B cell (primary cell): ENCODE measurements around the gene IMMP2L. TPM values are rescaled to one million over a fixed set of nuclear protein-coding genes. Genes with fewer than 3 reads are reported as not detected.

Source experiments
- ATAC-seq: fragments of 200-7000 bp; cut with Tn5 transposase; one replicate; pipeline ENCODE4 v1.10.0; 2021; ENCODE audit warnings: low read depth, mild to moderate bottlenecking, moderate number of reproducible peaks, moderate library complexity
- CTCF ChIA-PET: fragments of 350-600 bp; sonication (Branson Sonifier 250); formaldehyde crosslinking; loops from one replicate; lab custom pipeline; 2021; ENCODE audit warnings: antibody characterized with exemption, inconsistent platforms; lab: Charles Lee
- POLR2A ChIA-PET: fragments of 350-600 bp; sonication (Branson Sonifier 250); formaldehyde crosslinking; loops from one replicate; lab custom pipeline; 2021; ENCODE audit warnings: antibody characterized with exemption; lab: Charles Lee
- DNase-seq: peaks from one replicate; pipeline ENCODE4 v3.0.0; 2013
- H2AFZ ChIP-seq: 2 replicates; pipeline ENCODE4 v1.6.1; 2012; ENCODE audit warnings: mild to moderate bottlenecking, low read depth, low read length; ENCODE audit not compliant: insufficient read depth, poor library complexity, severe bottlenecking
- H3K27ac ChIP-seq, 2 donors: 1 replicate in 1 of 2; 2 replicates in 1 of 2; pipeline ENCODE4 v1.5.1; 2012 to 2013; ENCODE audit warnings: low read length in 2 of 2, mild to moderate bottlenecking in 2 of 2, moderate library complexity in 1 of 2
- H3K27me3 ChIP-seq, 4 experiments: fragments of 200-600 bp in 1 of 4; sonication (generic) in 1 of 4; replicated peaks in 1 of 4; 1 replicate in 2 of 4; 2 replicates in 2 of 4; pipeline versions ENCODE4 v1.6.1 to v1.7.0; 2013 to 2016; ENCODE audit warnings: low read length in 3 of 4, mild to moderate bottlenecking in 2 of 4, mixed read lengths in 1 of 4, moderate library complexity in 1 of 4; ENCODE audit not compliant: insufficient read depth in 4 of 4, control insufficient read depth in 3 of 4; ENCODE audit errors: control extremely low read depth in 1 of 4
- H3K36me3 ChIP-seq, 2 experiments: replicated peaks in 1 of 2; 1 replicate in 1 of 2; 2 replicates in 1 of 2; pipeline versions ENCODE4 v1.6.1 to v1.7.1; 2013; ENCODE audit warnings: low read length in 1 of 2; ENCODE audit not compliant: insufficient read depth in 2 of 2, control insufficient read depth in 1 of 2; ENCODE audit errors: control extremely low read depth in 1 of 2, extremely low read depth in 1 of 2
- H3K4me1 ChIP-seq, 2 donors: fragments of 200-600 bp in 1 of 2; sonication (generic) in 1 of 2; 1 replicate in 1 of 2; 2 replicates in 1 of 2; pipeline versions ENCODE4 v1.5.1 to v1.6.1; 2013 to 2017; ENCODE audit warnings: low read length in 2 of 2; ENCODE audit not compliant: control insufficient read depth in 2 of 2, insufficient read depth in 2 of 2
- H3K4me2 ChIP-seq: replicated peaks from 2 replicates; pipeline ENCODE3; 2012; ENCODE audit warnings: mild to moderate bottlenecking, low read depth, low read length; ENCODE audit not compliant: poor library complexity, severe bottlenecking
- H3K4me3 ChIP-seq, 5 experiments: fragments of 200-600 bp in 1 of 5; sonication (generic) in 1 of 5; 1 replicate in 3 of 5; 2 replicates in 2 of 5; pipeline versions ENCODE4 v1.5.1 to v1.7.0; 2011 to 2016; ENCODE audit warnings: low read length in 4 of 5, mild to moderate bottlenecking in 4 of 5, low read depth in 2 of 5, control low read depth in 1 of 5, moderate library complexity in 1 of 5; ENCODE audit not compliant: insufficient read depth in 1 of 5; ENCODE audit errors: control extremely low read depth in 1 of 5, extremely low read depth in 1 of 5
- H3K79me2 ChIP-seq: fragments of 200-600 bp; sonication (generic); one replicate; pipeline ENCODE4 v1.6.0; 2016; ENCODE audit warnings: low read length; ENCODE audit not compliant: control insufficient read depth, insufficient read depth
- H3K9ac ChIP-seq: fragments of 200-600 bp; sonication (generic); 2 replicates; pipeline ENCODE4 v1.6.1; 2017; ENCODE audit warnings: mild to moderate bottlenecking, low read length, moderate library complexity
- H3K9me3 ChIP-seq, 3 donors: one replicate each; pipeline versions ENCODE4 v1.6.1 to v1.7.1; 2013; ENCODE audit warnings: low read length in 2 of 3; ENCODE audit not compliant: control insufficient read depth in 2 of 3, insufficient read depth in 1 of 3; ENCODE audit errors: control extremely low read depth in 1 of 3
- H4K20me1 ChIP-seq: 2 replicates; pipeline ENCODE4 v1.6.0; 2012; ENCODE audit warnings: mild to moderate bottlenecking, low read length; ENCODE audit not compliant: insufficient read depth, control insufficient read depth, poor library complexity, severe bottlenecking
- H3K27ac Mint-ChIP-seq: one replicate; pipeline ENCODE4 v1.8.0; 2021; ENCODE audit warnings: mixed read lengths
- H3K27me3 Mint-ChIP-seq: one replicate; pipeline ENCODE4 v1.8.0; 2021; ENCODE audit warnings: mixed read lengths
- H3K4me1 Mint-ChIP-seq: one replicate; pipeline ENCODE4 v1.8.0; 2021; ENCODE audit warnings: mixed read lengths
- H3K4me3 Mint-ChIP-seq: one replicate; pipeline ENCODE4 v1.8.0; 2021; ENCODE audit warnings: mixed read lengths
- H3K9me3 Mint-ChIP-seq: one replicate; pipeline ENCODE4 v1.8.0; 2022; ENCODE audit warnings: mixed read lengths; ENCODE audit not compliant: insufficient read depth
- EZH2 ChIP-seq: IDR thresholded peaks from 2 replicates; pipeline ENCODE4 v1.6.1; 2012; ENCODE audit warnings: borderline replicate concordance, low read depth, mild to moderate bottlenecking, moderate library complexity, low read length; ENCODE audit not compliant: insufficient read depth, poor library complexity, severe bottlenecking
- WGBS: methylation state at CpG from one replicate; pipeline ENCODE4 v1.1.5; 2013; ENCODE audit warnings: missing lambda C conversion rate; ENCODE audit not compliant: insufficient coverage; 5-methylcytosine and 5-hydroxymethylcytosine counted together
- intact Hi-C: fragments of 100-400 bp; cut with micrococcal nuclease; formaldehyde crosslinking; loops from one replicate; pipeline ENCODE4 v1.10.0; 2022
- polyA plus RNA-seq: library from polyadenylated mRNA; depleted of rRNA; stranded (reverse); fragments of >200 nt; gene quantifications from 2 replicates; pipeline ENCODE4 v1.2.3, GENCODE V29; 2012
- total RNA-seq, 2 donors: library from RNA; stranded (reverse); fragments of 120-200 nt in 1 of 2; gene quantifications; 1 replicate in 1 of 2; 2 replicates in 1 of 2; pipeline versions ENCODE4 v1.2.3 to v1.2.4, GENCODE V29; 2013 to 2022
- TF ChIP-seq, protein P1 (sequence below): fragments of 200-600 bp; IDR thresholded peaks from one replicate; pipeline ENCODE4 v1.8.0; 2022; ENCODE audit warnings: antibody characterized with exemption, mild to moderate bottlenecking

Gene IMMP2L
- total and polyA plus RNA-seq, 2 donors (not counting 1 experiment from before 2014, with no cell fraction given), result 3.8 to 34.2 TPM

DNA sequence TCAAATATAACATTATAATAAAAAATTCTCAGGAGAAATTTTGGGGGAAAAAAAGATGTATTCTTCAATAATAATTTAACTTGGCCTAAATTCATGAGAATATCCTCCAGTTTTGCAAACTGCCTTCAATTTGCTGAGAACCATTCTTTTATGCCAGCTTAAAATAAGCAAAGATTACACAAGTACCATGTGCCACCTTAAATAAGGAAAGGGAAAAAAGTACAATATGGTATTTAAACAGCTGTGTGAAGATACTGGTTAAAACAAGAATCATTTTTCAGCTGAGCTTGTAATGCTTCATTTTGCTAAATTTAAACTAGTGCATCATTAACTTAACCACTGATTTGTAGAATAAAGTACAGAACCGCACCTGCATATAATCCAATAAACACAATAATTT, 253.6 kb downstream of the IMMP2L start:
- TF ChIP-seq, protein P1, sequence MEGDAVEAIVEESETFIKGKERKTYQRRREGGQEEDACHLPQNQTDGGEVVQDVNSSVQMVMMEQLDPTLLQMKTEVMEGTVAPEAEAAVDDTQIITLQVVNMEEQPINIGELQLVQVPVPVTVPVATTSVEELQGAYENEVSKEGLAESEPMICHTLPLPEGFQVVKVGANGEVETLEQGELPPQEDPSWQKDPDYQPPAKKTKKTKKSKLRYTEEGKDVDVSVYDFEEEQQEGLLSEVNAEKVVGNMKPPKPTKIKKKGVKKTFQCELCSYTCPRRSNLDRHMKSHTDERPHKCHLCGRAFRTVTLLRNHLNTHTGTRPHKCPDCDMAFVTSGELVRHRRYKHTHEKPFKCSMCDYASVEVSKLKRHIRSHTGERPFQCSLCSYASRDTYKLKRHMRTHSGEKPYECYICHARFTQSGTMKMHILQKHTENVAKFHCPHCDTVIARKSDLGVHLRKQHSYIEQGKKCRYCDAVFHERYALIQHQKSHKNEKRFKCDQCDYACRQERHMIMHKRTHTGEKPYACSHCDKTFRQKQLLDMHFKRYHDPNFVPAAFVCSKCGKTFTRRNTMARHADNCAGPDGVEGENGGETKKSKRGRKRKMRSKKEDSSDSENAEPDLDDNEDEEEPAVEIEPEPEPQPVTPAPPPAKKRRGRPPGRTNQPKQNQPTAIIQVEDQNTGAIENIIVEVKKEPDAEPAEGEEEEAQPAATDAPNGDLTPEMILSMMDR, result no peak
- no peak for TF ChIP-seq EZH2
- Histone ChIP-seq H3K4me2 (no peak overlapping the region), H3K9me3 (no peaks in the 10 kb centered on the region), H3K79me2 (no peaks in the 10 kb centered on the region), H3K4me3 (no peak overlapping the region), H3K4me1 (no peaks in the 10 kb centered on the region), H3K27me3 (no peaks in the 10 kb centered on the region), H2AFZ (no peak overlapping the region), H3K27ac (no peak overlapping the region), H4K20me1 (no peaks in the 10 kb centered on the region), H3K36me3 (no peaks in the 10 kb centered on the region), H3K9ac (no peak overlapping the region)
- intact Hi-C loops, result no loop called here
- ChIA-PET CTCF (no interaction called here), POLR2A (no interaction called here)
- H3K27ac Mint-ChIP-seq, result no peak overlapping the region
- no peaks in the 10 kb centered on the region for H3K27me3 Mint-ChIP-seq
- no peaks in the 10 kb centered on the region for H3K4me1 Mint-ChIP-seq
- no CpG with 5 or more reads among the region's 1 CpG for WGBS
- H3K9me3 Mint-ChIP-seq, result no peaks in the 10 kb centered on the region
- DNase-seq (no peak), ATAC-seq (no peak)
- H3K4me3 Mint-ChIP-seq, result no peak overlapping the region

DNA sequence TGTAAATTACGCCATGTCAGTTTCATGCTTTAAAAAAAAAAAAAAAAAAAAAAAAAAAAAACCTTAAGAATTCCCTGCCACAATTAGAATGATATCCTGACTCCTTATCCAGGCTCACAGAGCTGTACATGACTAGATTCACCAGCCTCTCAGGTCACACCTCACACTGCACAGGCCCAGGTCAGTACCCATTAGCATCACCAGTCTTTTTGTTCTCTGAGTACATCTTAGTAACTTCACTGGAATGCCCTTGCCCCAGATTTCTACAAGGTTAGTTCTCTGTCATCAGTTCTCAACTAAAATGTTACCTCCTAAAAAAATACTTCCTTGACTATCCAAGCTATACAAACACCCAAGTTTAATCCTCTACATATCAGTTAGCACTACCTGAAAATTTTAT, 260.4 kb downstream of the IMMP2L start:
- CTCF ChIA-PET, result interaction anchor here (0.7 kb wide), 1 partner anchor 405 kb away, joined by 3 read pairs; no protein-coding TSS in a partner anchor
- TF ChIP-seq, protein P1, result no peak
- no peak for TF ChIP-seq EZH2
- Histone ChIP-seq H3K4me1 (no peaks in the 10 kb centered on the region), H3K4me2 (no peak overlapping the region), H3K9me3 (no peaks in the 10 kb centered on the region), H3K79me2 (no peaks in the 10 kb centered on the region), H3K36me3 (no peaks in the 10 kb centered on the region), H3K27me3 (no peaks in the 10 kb centered on the region), H4K20me1 (no peaks in the 10 kb centered on the region), H2AFZ (no peak overlapping the region), H3K4me3 (no peak overlapping the region), H3K9ac (no peak overlapping the region), H3K27ac (no peak overlapping the region)
- H3K4me3 Mint-ChIP-seq, result no peak overlapping the region
- H3K27me3 Mint-ChIP-seq, result no peaks in the 10 kb centered on the region
- intact Hi-C loops, result no loop called here
- no CpG with 5 or more reads among the region's 1 CpG for WGBS
- no peak for ATAC-seq
- no peak overlapping the region for H3K27ac Mint-ChIP-seq
- DNase-seq, result no peak
- POLR2A ChIA-PET, result interaction anchor here (0.6 kb wide), 1 partner anchor 15 kb away, joined by 11 read pairs; no protein-coding TSS in a partner anchor
- H3K4me1 Mint-ChIP-seq, result peaks cover 3% of the 10 kb centered on the region
- H3K9me3 Mint-ChIP-seq, result peaks cover 4% of the 10 kb centered on the region
